HepG2 (cell line): ENCODE data around the gene EEFSEC. TPM values are rescaled to one million over a fixed set of nuclear protein-coding genes. Genes with fewer than 3 reads are reported as not detected.

Experiments used
- ATAC-seq: fragments of 200-7000 bp; cut with Tn5 transposase; 3 replicates; pipeline ENCODE4 v1.9.1; 2020; ENCODE audit warnings: mild to moderate bottlenecking, moderate library complexity
- BruUV-seq: library from RNA; stranded (reverse); fragments of 400-500 nt; replicated peaks from 2 replicates; lab custom pipeline; 2021; lab: Mats Ljungman, UMichigan
- CTCF ChIA-PET: fragments of 300-600 bp; formaldehyde crosslinking; extraction: SDS; loops from one replicate; lab custom pipeline; 2021; ENCODE audit warnings: low total read pairs, inconsistent platforms, low intra/inter-chr PET ratio; lab: Yijun Ruan, JAX
- POLR2A ChIA-PET: fragments of 350-600 bp; sonication (Branson Sonifier 250); formaldehyde crosslinking; loops from one replicate; lab custom pipeline; 2020; ENCODE audit warnings: antibody characterized with exemption, inconsistent platforms; lab: Yijun Ruan, JAX
- DNase-seq: peaks from one replicate; pipeline ENCODE4 v3.0.0-alpha.2; 2015; ENCODE audit warnings: low spot score
- FAIRE-seq: peaks from 3 replicates; lab custom pipeline; 2011; peaks lifted over from hg19 to GRCh38; lab: Jason Lieb, UNC
- H2AFZ ChIP-seq: one replicate; pipeline ENCODE4 v1.6.1; 2011; ENCODE audit warnings: low read length, inconsistent platforms
- H3K27ac ChIP-seq: fragments of 300-600 bp; 3 replicates; pipeline ENCODE4 v1.8.0; 2011; ENCODE audit warnings: mixed run types, mild to moderate bottlenecking, mixed read lengths, low read length, inconsistent platforms; ENCODE audit not compliant: insufficient read depth; ENCODE audit errors: extremely low read length
- H3K27me3 ChIP-seq, 2 experiments: fragments of 200-600 bp in 1 of 2; 2 replicates in 1 of 2; 3 replicates in 1 of 2; pipeline versions ENCODE4 v1.6.0 to v1.8.0; 2011; ENCODE audit warnings: low read length in 2 of 2, mild to moderate bottlenecking in 2 of 2, moderate library complexity in 2 of 2, inconsistent platforms in 1 of 2; ENCODE audit not compliant: insufficient read depth in 2 of 2, control insufficient read depth in 1 of 2
- H3K36me3 ChIP-seq, 2 experiments: fragments of 200-600 bp in 1 of 2; replicated peaks in 1 of 2; 2 replicates in 1 of 2; 3 replicates in 1 of 2; pipeline versions ENCODE4 v1.5.1 to v1.8.0; 2011; ENCODE audit warnings: low read length in 2 of 2, inconsistent platforms in 1 of 2; ENCODE audit not compliant: insufficient read depth in 2 of 2, control insufficient read depth in 1 of 2
- H3K4me1 ChIP-seq: 2 replicates; pipeline ENCODE4 v1.5.1; 2012; ENCODE audit warnings: low read length, inconsistent platforms; ENCODE audit not compliant: insufficient read depth
- H3K4me2 ChIP-seq: 2 replicates; pipeline ENCODE4 v1.6.0; 2011; ENCODE audit warnings: low read depth, low read length, inconsistent platforms
- H3K4me3 ChIP-seq, 3 experiments: fragments of 200-600 bp in 1 of 3; sonication (generic), shearing (Covaris generic) in 1 of 3; replicated peaks in 1 of 3; 2 replicates each; pipeline ENCODE4 v1.5.1; 2011 to 2016; ENCODE audit warnings: low read length in 3 of 3, inconsistent platforms in 2 of 3, low read depth in 2 of 3, mild to moderate bottlenecking in 2 of 3, control low read depth in 1 of 3, mixed read lengths in 1 of 3; ENCODE audit not compliant: insufficient read depth in 1 of 3
- H3K79me2 ChIP-seq: one replicate; pipeline ENCODE4 v1.6.1; 2011; ENCODE audit warnings: low read length, inconsistent platforms; ENCODE audit not compliant: insufficient read depth
- H3K9ac ChIP-seq: 2 replicates; pipeline ENCODE4 v1.6.0; 2011; ENCODE audit warnings: mild to moderate bottlenecking, low read depth, low read length, inconsistent platforms; ENCODE audit not compliant: insufficient read depth
- H3K9me3 ChIP-seq: 2 replicates; pipeline ENCODE4 v1.5.1; 2012; ENCODE audit warnings: mild to moderate bottlenecking, low read length
- H4K20me1 ChIP-seq: 2 replicates; pipeline ENCODE4 v1.6.0; 2011; ENCODE audit warnings: inconsistent platforms, mild to moderate bottlenecking, low read length, moderate library complexity; ENCODE audit not compliant: insufficient read depth
- GFI1 ChIP-seq: sonication (generic); formaldehyde crosslinking; IDR thresholded peaks from 2 replicates; pipeline ENCODE4 v1.5.0; 2020; ENCODE audit warnings: missing genetic modification reagents, mild to moderate bottlenecking, borderline replicate concordance
- HMG20B ChIP-seq: conservative IDR thresholded peaks from 2 replicates; pipeline ENCODE4 v1.6.1; 2016; ENCODE audit warnings: missing genetic modification reagents, missing compliant biosample characterization
- IRX3 ChIP-seq: sonication (generic); formaldehyde crosslinking; IDR thresholded peaks from 2 replicates; pipeline ENCODE4 v1.8.1; 2023; ENCODE audit warnings: mild to moderate bottlenecking, low read depth, missing genetic modification reagents, borderline replicate concordance
- MIER3 ChIP-seq: IDR thresholded peaks from 2 replicates; pipeline ENCODE4 v1.6.1; 2016; ENCODE audit warnings: missing compliant biosample characterization, borderline replicate concordance
- POLR2AphosphoS5 ChIP-seq: IDR thresholded peaks from 2 replicates; pipeline ENCODE4 v1.6.1; 2012; ENCODE audit warnings: low read depth, low read length
- RARA ChIP-seq: IDR thresholded peaks from 2 replicates; pipeline ENCODE4 v1.6.1; 2016; ENCODE audit warnings: missing genetic modification reagents, missing compliant biosample characterization
- RCOR2 ChIP-seq: IDR thresholded peaks from 2 replicates; pipeline ENCODE4 v1.6.1; 2016; ENCODE audit warnings: missing biosample characterization, missing genetic modification reagents
- SSRP1 ChIP-seq: IDR thresholded peaks from 2 replicates; pipeline ENCODE4 v1.6.1; 2016; ENCODE audit warnings: control low read depth
- ZFYVE20 ChIP-seq: sonication (generic); formaldehyde crosslinking; IDR thresholded peaks from 2 replicates; pipeline ENCODE4 v1.8.0; 2023; ENCODE audit warnings: low read depth, mild to moderate bottlenecking, moderate library complexity, missing genetic modification reagents, borderline replicate concordance
- ZMYM3 ChIP-seq: sonication (generic); formaldehyde crosslinking; IDR thresholded peaks from 2 replicates; pipeline ENCODE4 v1.5.1; 2020; ENCODE audit warnings: mild to moderate bottlenecking, missing genetic modification reagents
- ZNF34 ChIP-seq: sonication (generic); formaldehyde crosslinking; IDR thresholded peaks from 2 replicates; pipeline ENCODE4 v1.4.0; 2020; ENCODE audit warnings: mild to moderate bottlenecking, missing genetic modification reagents, borderline replicate concordance
- ZNF432 ChIP-seq: sonication (generic); formaldehyde crosslinking; IDR thresholded peaks from 2 replicates; pipeline ENCODE4 v1.5.0; 2020; ENCODE audit warnings: missing genetic modification reagents, mild to moderate bottlenecking, borderline replicate concordance
- ZNF558 ChIP-seq: sonication (generic); formaldehyde crosslinking; IDR thresholded peaks from 2 replicates; pipeline ENCODE4 v1.9.0; 2022; ENCODE audit warnings: mild to moderate bottlenecking, missing genetic modification reagents, borderline replicate concordance
- ZNF781 ChIP-seq: sonication (generic); formaldehyde crosslinking; IDR thresholded peaks from 2 replicates; pipeline ENCODE4 v1.5.1; 2020; ENCODE audit warnings: borderline replicate concordance, mild to moderate bottlenecking, missing genetic modification reagents; ENCODE audit errors: not compliant biosample characterization
- ZZZ3 ChIP-seq: sonication (generic); formaldehyde crosslinking; IDR thresholded peaks from 2 replicates; pipeline ENCODE4 v1.4.0; 2020; ENCODE audit warnings: missing genetic modification reagents, mild to moderate bottlenecking, borderline replicate concordance
- WGBS: methylation state at CpG from one replicate; pipeline ENCODE4 v1.1.6; 2017; ENCODE audit warnings: low lambda C conversion rate; 5-methylcytosine and 5-hydroxymethylcytosine counted together
- in situ Hi-C: cut with HindIII; loops from 2 replicates; pipeline ENCODE4 v1.10.0; 2017; ENCODE audit warnings: low pct_unique_long_range_greater_than_20kb; ENCODE audit not compliant: extremely low pct_ligation_motif_present
- intact Hi-C: fragments of 100-400 bp; cut with micrococcal nuclease; formaldehyde crosslinking; loops from one replicate; pipeline ENCODE4 v1.10.0; 2022; ENCODE audit not compliant: unreplicated experiment
- polyA plus RNA-seq, 8 experiments: library from polyadenylated mRNA; depleted of rRNA in 3 of 8; stranded (reverse) in 7 of 8; unstranded in 1 of 8; fragments of >200 nt; fragmentation: Illumina TruSeq in 4 of 8; extraction: Trizol in 4 of 8; gene quantifications; 2 replicates each; pipeline versions ENCODE4 v1.2.1 to v1.2.3, GENCODE V29; 2011 to 2016; ENCODE audit warnings: low read depth in 4 of 8, missing spikeins in 1 of 8, mixed read lengths in 1 of 8; ENCODE audit not compliant: insufficient read depth in 1 of 8
- total RNA-seq, 5 experiments: library from RNA; depleted of rRNA; stranded (reverse); fragments of >200 nt; fragmentation: Illumina TruSeq; extraction: Trizol; gene quantifications; 2 replicates each; pipeline ENCODE4 v1.2.3, GENCODE V29; 2016; ENCODE audit warnings: low read depth in 1 of 5
- TF ChIP-seq, protein P1 (sequence below): sonication (generic); formaldehyde crosslinking; IDR thresholded peaks from 2 replicates; pipeline ENCODE4 v1.5.1; 2020; ENCODE audit warnings: mild to moderate bottlenecking, missing genetic modification reagents, moderate library complexity
- TF ChIP-seq, protein P2 (sequence below): sonication (generic); formaldehyde crosslinking; conservative IDR thresholded peaks from 2 replicates; pipeline ENCODE4 v1.4.0; 2020; ENCODE audit warnings: mild to moderate bottlenecking, missing genetic modification reagents, moderate library complexity

Gene EEFSEC
- total and polyA plus RNA-seq, 2 of the 13 experiments (the other 11 are each of a cell fraction or from before 2014, with no cell fraction given) = 6.4 to 24.2 TPM

DNA sequence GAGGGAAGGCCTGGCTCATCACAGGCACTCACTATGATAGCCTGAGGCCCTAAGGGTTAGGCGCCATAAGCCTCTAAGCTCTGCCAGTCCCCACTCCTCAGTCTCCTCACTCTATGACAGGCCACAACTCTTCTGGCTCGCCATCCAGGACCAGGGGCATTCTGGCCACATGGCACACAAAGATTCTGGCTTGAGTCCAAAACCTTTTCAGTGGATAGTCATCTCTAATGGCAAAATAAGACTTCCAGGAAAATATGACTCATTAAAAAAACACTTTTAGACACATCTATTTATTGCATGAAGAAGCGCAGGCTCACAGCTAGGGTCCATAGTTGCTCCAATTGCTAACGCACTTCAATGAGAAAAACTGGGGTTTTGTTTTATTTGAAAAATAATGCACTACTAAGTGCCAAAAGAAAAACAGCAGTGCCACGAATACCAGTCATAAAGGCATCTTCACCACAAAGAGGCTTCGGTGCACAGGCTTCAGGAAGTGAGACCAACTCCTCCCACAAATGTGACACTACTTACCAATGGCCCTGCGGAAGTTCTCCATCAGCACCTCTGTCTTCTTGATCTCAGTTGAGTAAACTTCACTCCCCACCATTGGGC, 40.8 kb upstream of the EEFSEC start (continued):
- TF ChIP-seq ZNF432 (CRISPR knock-in tag) = no peak
- TF ChIP-seq, protein P1, sequence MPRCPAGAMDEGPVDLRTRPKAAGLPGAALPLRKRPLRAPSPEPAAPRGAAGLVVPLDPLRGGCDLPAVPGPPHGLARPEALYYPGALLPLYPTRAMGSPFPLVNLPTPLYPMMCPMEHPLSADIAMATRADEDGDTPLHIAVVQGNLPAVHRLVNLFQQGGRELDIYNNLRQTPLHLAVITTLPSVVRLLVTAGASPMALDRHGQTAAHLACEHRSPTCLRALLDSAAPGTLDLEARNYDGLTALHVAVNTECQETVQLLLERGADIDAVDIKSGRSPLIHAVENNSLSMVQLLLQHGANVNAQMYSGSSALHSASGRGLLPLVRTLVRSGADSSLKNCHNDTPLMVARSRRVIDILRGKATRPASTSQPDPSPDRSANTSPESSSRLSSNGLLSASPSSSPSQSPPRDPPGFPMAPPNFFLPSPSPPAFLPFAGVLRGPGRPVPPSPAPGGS (CRISPR knock-in tag) = no peak

DNA sequence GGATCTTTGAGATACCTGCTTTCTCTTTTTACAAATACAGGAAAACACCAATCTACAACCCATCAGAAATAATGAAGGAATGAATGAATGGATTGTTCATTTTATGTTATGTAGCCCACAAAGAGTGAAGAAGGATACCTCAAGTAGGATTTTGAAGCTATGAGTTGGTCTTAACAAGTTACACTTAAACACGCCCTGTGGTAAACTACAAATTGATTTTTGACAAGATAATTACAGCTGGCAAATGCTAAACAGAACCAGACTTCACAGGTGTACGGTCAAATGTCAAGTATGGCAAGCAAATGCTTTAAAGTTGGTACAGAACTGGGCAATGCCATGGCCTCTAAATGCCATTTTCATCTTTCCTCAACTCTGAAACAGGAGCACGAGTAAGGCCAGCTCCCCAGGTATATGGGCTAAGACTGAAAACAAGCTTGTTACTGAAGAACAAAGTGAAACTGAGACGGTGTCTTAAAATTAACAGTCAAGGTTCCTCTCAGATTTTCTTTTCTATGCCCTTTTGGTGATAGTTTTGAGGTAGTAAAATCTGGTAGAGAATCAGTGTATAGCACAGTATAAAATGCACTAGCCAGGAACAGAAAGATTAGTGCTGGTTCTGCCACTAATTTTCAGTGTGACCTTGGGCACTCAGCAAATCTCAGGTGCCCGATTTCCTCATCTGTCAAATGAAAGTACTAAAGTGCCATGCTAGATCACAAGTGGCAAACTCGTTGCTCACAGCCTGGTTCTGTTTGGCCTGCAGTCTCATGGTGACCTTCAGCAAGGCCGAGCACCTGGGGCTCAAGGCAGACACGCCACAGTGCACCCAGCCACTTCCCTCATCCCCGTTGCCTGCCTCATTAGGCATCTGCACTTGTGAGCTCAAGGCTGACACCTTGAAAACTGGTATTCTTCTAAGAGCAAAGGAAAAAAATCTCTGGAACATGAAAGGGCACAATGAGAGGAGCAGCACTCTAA, 39.2 kb upstream of the EEFSEC start:
- no peak overlapping the region for H2AFZ ChIP-seq
- H3K36me3 ChIP-seq = peaks cover 14 to 42% of the 10 kb centered on the region in 2 experiments
- CTCF ChIA-PET = no interaction called here
- DNase-seq (no peak), FAIRE-seq (no peak), ATAC-seq (no peak)
- peaks cover 4% of the 10 kb centered on the region for H3K79me2 ChIP-seq
- no peaks in the 10 kb centered on the region for H3K4me1 ChIP-seq
- in situ Hi-C loops (no loop called here), intact Hi-C loops (no loop called here)
- no peak overlapping the region for H3K27ac ChIP-seq
- no peak overlapping the region for H3K9ac ChIP-seq
- no TSS peak for BruUV-seq
- POLR2A ChIA-PET = interaction anchor here (1.2 kb wide), 1 partner anchor 10 kb away, joined by 3 read pairs; the partner anchor contains the start of gene RUVBL1
- H3K9me3 ChIP-seq = no peaks in the 10 kb centered on the region
- H3K4me2 ChIP-seq = no peak overlapping the region
- no peaks in the 10 kb centered on the region for H3K27me3 ChIP-seq
- WGBS = 89% methylated on average over 9 of the region's 9 CpGs
- no peaks in the 10 kb centered on the region for H4K20me1 ChIP-seq
- no peak overlapping the region for H3K4me3 ChIP-seq
- TF ChIP-seq RCOR2 (CRISPR knock-in tag) (no peak), ZNF781 (CRISPR knock-in tag) (no peak), GFI1 (CRISPR knock-in tag) (no peak), ZMYM3 (CRISPR knock-in tag) (no peak), POLR2AphosphoS5 (no peak), ZFYVE20 (CRISPR knock-in tag) (no peak), MIER3 (CRISPR knock-in tag) (no peak), ZNF34 (CRISPR knock-in tag) (no peak), ZNF558 (CRISPR knock-in tag) (no peak), RARA (CRISPR knock-in tag) (no peak), HMG20B (CRISPR knock-in tag) (no peak), SSRP1 (no peak), IRX3 (no peak), ZZZ3 (CRISPR knock-in tag) (no peak)
- TF ChIP-seq, protein P2, sequence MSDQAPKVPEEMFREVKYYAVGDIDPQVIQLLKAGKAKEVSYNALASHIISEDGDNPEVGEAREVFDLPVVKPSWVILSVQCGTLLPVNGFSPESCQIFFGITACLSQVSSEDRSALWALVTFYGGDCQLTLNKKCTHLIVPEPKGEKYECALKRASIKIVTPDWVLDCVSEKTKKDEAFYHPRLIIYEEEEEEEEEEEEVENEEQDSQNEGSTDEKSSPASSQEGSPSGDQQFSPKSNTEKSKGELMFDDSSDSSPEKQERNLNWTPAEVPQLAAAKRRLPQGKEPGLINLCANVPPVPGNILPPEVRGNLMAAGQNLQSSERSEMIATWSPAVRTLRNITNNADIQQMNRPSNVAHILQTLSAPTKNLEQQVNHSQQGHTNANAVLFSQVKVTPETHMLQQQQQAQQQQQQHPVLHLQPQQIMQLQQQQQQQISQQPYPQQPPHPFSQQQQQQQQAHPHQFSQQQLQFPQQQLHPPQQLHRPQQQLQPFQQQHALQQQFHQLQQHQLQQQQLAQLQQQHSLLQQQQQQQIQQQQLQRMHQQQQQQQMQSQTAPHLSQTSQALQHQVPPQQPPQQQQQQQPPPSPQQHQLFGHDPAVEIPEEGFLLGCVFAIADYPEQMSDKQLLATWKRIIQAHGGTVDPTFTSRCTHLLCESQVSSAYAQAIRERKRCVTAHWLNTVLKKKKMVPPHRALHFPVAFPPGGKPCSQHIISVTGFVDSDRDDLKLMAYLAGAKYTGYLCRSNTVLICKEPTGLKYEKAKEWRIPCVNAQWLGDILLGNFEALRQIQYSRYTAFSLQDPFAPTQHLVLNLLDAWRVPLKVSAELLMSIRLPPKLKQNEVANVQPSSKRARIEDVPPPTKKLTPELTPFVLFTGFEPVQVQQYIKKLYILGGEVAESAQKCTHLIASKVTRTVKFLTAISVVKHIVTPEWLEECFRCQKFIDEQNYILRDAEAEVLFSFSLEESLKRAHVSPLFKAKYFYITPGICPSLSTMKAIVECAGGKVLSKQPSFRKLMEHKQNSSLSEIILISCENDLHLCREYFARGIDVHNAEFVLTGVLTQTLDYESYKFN (CRISPR knock-in tag) = no peak
